Activated naive CD4-positive, alpha-beta T cell treated with anti-CD3 and anti-CD28 coated beads, Interleukin-2, amount 10 ng/mL, durations not matched to agents 7 days and 5 days (primary cell): ENCODE results near the gene EVA1A.

Experiments used
- CTCF ChIA-PET: fragments of 350-600 bp; sonication (Branson Sonifier 250); formaldehyde crosslinking; loops from one replicate; lab custom pipeline; 2021; ENCODE audit warnings: antibody characterized with exemption; lab: Charles Lee
- DNase-seq: peaks from one replicate; pipeline ENCODE4 v3.0.0-alpha.2; 2020
- H3K27ac Mint-ChIP-seq: one replicate; pipeline ENCODE4 v1.8.0; 2021; ENCODE audit warnings: mild to moderate bottlenecking, moderate library complexity, mixed read lengths
- H3K27me3 Mint-ChIP-seq: one replicate; pipeline ENCODE4 v1.8.0; 2021; ENCODE audit warnings: mild to moderate bottlenecking, mixed read lengths
- H3K36me3 Mint-ChIP-seq: one replicate; pipeline ENCODE4 v1.8.0; 2021; ENCODE audit warnings: mixed read lengths
- H3K4me1 Mint-ChIP-seq: one replicate; pipeline ENCODE4 v1.8.0; 2021; ENCODE audit warnings: mixed read lengths
- H3K4me3 Mint-ChIP-seq: one replicate; pipeline ENCODE4 v1.8.0; 2021; ENCODE audit warnings: mild to moderate bottlenecking, moderate library complexity, mixed read lengths
- H3K9me3 Mint-ChIP-seq: one replicate; pipeline ENCODE4 v1.8.0; 2021; ENCODE audit warnings: mixed read lengths

Gene EVA1A

DNA sequence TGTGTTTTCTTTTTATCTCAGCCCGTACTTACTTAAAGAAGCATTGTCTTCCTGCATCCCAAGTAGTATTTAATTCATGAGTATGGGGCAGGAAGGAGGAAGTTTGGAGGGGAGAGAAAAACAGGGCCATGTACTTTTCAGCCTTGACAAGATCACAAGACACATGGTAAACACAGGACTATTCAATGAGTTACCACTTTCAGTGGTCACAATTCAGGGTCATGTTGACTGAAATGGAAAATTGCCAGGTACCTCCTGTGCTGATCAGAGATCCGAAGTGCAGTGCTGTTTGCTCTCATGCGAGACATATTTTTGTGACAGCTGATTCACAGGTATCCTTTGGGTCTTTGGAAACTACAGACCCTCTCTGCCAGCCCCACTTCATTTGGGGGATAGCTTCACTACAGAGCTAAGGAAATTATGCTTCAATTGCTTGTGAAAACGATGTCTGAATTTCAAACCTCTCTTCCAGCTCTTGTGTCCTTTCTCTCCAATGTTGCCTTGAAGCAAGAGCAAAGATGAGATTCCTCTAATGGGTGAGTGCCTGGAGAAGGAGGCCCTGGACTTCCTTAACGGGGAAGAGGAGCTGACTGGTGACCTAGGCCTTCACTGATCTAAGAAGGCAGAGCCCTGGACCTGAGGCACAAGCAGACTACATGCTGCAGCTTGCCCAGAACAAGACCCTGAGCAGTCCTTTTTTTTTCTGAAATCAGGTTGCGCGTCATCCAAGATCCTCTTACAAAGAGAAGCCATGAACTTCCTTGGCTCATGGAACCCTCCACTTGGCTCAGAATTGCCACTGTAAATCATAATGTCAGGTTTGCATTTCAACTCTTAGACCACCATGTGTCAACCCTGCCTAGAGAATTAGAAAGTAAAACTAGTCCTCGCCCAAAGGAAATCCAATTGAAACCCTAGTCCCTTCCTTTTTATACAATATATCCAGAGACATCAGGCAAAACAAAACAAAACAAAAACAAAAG lies 44.1 kb downstream of the EVA1A start:
- CTCF ChIA-PET, result no interaction called here
- peaks cover 4% of the 10 kb centered on the region for H3K27me3 Mint-ChIP-seq
- H3K27ac Mint-ChIP-seq, result no peak overlapping the region
- no peaks in the 10 kb centered on the region for H3K9me3 Mint-ChIP-seq
- no peaks in the 10 kb centered on the region for H3K4me1 Mint-ChIP-seq
- no peak overlapping the region for H3K4me3 Mint-ChIP-seq
- DNase-seq, result no peak
- H3K36me3 Mint-ChIP-seq, result no peaks in the 10 kb centered on the region

- Mint-ChIP-seq H3K4me3 (no peak overlapping the region), H3K4me1 (no peaks in the 10 kb centered on the region), H3K27me3 (peaks cover 4% of the 10 kb centered on the region), H3K27ac (no peak overlapping the region), H3K9me3 (no peaks in the 10 kb centered on the region), H3K36me3 (no peaks in the 10 kb centered on the region)
- no peak for DNase-seq
- CTCF ChIA-PET, result no interaction called here
Measured at GRCh38 chr2:75515584-75516368, 45.0 kb downstream of the EVA1A start.

DNA sequence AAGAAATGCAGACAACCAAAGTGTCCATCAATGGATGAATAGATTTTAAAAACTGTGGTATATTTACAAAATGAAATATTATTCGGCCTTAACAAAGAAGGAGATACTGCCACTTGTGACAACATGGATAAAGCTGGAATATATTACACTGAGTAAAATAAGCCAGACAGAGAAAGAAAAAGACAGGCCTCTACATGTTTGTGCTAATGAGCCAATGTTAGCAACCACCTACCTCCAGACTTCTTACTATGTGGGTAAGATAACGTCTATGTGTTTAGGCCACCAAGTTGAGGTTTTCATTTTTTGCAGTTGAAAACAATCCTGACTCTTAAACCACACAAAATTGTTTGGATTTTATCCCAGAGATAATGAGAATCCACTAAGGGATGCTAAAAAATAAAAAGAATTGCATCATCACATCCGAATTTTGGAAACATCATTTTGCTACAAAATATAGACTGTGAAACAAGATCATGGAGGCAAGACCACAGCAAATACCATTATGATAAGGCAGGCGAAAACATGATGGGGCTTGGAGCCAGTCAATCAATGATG lies 47.0 kb downstream of the EVA1A start:
- no peak overlapping the region for H3K4me3 Mint-ChIP-seq
- no peak for DNase-seq
- CTCF ChIA-PET, result no interaction called here
- no peaks in the 10 kb centered on the region for H3K36me3 Mint-ChIP-seq
- no peak overlapping the region for H3K27ac Mint-ChIP-seq
- H3K27me3 Mint-ChIP-seq, result peaks cover 4% of the 10 kb centered on the region
- H3K9me3 Mint-ChIP-seq, result peaks cover 2% of the 10 kb centered on the region
- H3K4me1 Mint-ChIP-seq, result no peaks in the 10 kb centered on the region

- Mint-ChIP-seq H3K4me3 (no peak overlapping the region), H3K36me3 (no peaks in the 10 kb centered on the region), H3K9me3 (peaks cover 5% of the 10 kb centered on the region), H3K4me1 (no peaks in the 10 kb centered on the region), H3K27me3 (peaks cover 3% of the 10 kb centered on the region), H3K27ac (no peak overlapping the region)
- CTCF ChIA-PET, result no interaction called here
- DNase-seq, result no peak
Measured at GRCh38 chr2:75512455-75513212, 48.1 kb downstream of the EVA1A start.

- no peaks in the 10 kb centered on the region for H3K27me3 Mint-ChIP-seq
- CTCF ChIA-PET, result interaction anchor here (1.2 kb wide), 1 partner anchor 41 kb away, joined by 3 read pairs; no protein-coding TSS in a partner anchor
- no peaks in the 10 kb centered on the region for H3K36me3 Mint-ChIP-seq
Measured at GRCh38 chr2:75506101-75506697, 54.5 kb downstream of the EVA1A start.

DNA sequence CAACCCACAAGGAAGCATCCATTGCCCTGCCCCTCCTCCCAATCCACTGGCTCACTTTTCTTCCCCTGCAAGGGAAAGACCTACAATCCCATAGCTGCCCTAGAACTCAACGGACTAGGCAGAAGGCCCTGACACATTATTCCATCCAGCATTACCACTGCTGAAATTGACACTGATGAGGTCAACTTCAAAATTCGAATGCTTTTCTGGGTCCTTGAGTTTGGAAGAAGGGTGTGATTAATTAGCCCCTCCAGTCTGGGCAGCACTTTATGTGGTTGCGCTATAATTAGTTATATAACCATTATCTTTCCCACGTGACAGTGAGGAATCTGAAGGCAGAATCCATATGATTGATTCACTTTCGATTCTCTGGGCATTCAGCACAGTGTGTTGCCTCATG lies 55.7 kb downstream of the EVA1A start:
- DNase-seq, result no peak
- CTCF ChIA-PET, result interaction anchor here (1.2 kb wide), 1 partner anchor 40 kb away, joined by 3 read pairs; no protein-coding TSS in a partner anchor
- Mint-ChIP-seq H3K4me3 (no peak overlapping the region), H3K9me3 (peaks cover 5% of the 10 kb centered on the region), H3K27ac (no peak overlapping the region), H3K36me3 (no peaks in the 10 kb centered on the region), H3K27me3 (peaks cover 7% of the 10 kb centered on the region), H3K4me1 (no peaks in the 10 kb centered on the region)

More at GRCh38 chr2:75506101-75506697, 54.5 kb downstream of the EVA1A start:
- no peak overlapping the region for H3K27ac Mint-ChIP-seq
- no peaks in the 10 kb centered on the region for H3K4me1 Mint-ChIP-seq
- no peak overlapping the region for H3K4me3 Mint-ChIP-seq
- DNase-seq, result no peak
- peaks cover 5% of the 10 kb centered on the region for H3K9me3 Mint-ChIP-seq

- CTCF ChIA-PET, result no interaction called here
- H3K36me3 Mint-ChIP-seq, result no peaks in the 10 kb centered on the region
- H3K9me3 Mint-ChIP-seq, result no peaks in the 10 kb centered on the region
- H3K27ac Mint-ChIP-seq, result no peak overlapping the region
- H3K4me1 Mint-ChIP-seq, result no peaks in the 10 kb centered on the region
- no peak overlapping the region for H3K4me3 Mint-ChIP-seq
- DNase-seq, result no peak
- H3K27me3 Mint-ChIP-seq, result peaks cover 7% of the 10 kb centered on the region
Measured at GRCh38 chr2:75503048-75503607, 57.6 kb downstream of the EVA1A start.

GRCh38 chr2:75500633-75501032 lies 60.1 kb downstream of the EVA1A start:
- Mint-ChIP-seq H3K36me3 (no peaks in the 10 kb centered on the region), H3K27ac (no peak overlapping the region), H3K27me3 (peaks cover 7% of the 10 kb centered on the region), H3K4me3 (no peak overlapping the region), H3K4me1 (no peaks in the 10 kb centered on the region), H3K9me3 (no peaks in the 10 kb centered on the region)
- no peak for DNase-seq
- CTCF ChIA-PET, result no interaction called here

DNA sequence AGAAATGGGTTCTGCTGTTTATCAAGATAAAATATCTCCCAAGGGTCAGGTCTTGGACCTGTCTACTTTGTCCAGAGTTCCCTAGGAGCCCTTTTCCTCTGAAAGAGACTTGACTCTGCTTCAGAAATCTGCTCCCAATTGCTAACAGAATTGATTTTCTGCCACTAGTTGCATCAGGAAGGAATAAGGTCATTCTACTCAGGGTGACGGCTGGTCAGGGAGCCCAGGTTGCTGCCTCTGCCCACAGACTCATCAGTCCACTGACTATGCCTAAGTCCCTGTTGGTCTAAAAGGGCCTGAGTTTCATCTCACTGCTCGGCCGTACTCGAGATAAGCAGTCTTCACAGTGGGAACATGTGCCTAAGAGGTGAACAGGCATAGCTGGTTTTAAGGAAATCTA lies 61.2 kb downstream of the EVA1A start:
- Mint-ChIP-seq H3K27ac (no peak overlapping the region), H3K36me3 (no peaks in the 10 kb centered on the region), H3K4me3 (no peak overlapping the region), H3K4me1 (no peaks in the 10 kb centered on the region), H3K27me3 (peaks cover 7% of the 10 kb centered on the region), H3K9me3 (no peaks in the 10 kb centered on the region)
- CTCF ChIA-PET, result no interaction called here
- no peak for DNase-seq

GRCh38 chr2:75498907-75499306 lies 61.8 kb downstream of the EVA1A start:
- no peaks in the 10 kb centered on the region for H3K9me3 Mint-ChIP-seq
- no peak overlapping the region for H3K27ac Mint-ChIP-seq
- no peaks in the 10 kb centered on the region for H3K36me3 Mint-ChIP-seq
- no peak for DNase-seq
- H3K4me1 Mint-ChIP-seq, result no peaks in the 10 kb centered on the region
- peaks cover 7% of the 10 kb centered on the region for H3K27me3 Mint-ChIP-seq
- CTCF ChIA-PET, result no interaction called here
- H3K4me3 Mint-ChIP-seq, result no peak overlapping the region

- H3K4me1 Mint-ChIP-seq, result no peaks in the 10 kb centered on the region
- no peak overlapping the region for H3K4me3 Mint-ChIP-seq
- CTCF ChIA-PET, result no interaction called here
- no peaks in the 10 kb centered on the region for H3K36me3 Mint-ChIP-seq
- DNase-seq, result no peak
- H3K27ac Mint-ChIP-seq, result no peak overlapping the region
- H3K27me3 Mint-ChIP-seq, result peaks cover 12% of the 10 kb centered on the region
- no peaks in the 10 kb centered on the region for H3K9me3 Mint-ChIP-seq
Measured at GRCh38 chr2:75497256-75497655, 63.5 kb downstream of the EVA1A start.

DNA sequence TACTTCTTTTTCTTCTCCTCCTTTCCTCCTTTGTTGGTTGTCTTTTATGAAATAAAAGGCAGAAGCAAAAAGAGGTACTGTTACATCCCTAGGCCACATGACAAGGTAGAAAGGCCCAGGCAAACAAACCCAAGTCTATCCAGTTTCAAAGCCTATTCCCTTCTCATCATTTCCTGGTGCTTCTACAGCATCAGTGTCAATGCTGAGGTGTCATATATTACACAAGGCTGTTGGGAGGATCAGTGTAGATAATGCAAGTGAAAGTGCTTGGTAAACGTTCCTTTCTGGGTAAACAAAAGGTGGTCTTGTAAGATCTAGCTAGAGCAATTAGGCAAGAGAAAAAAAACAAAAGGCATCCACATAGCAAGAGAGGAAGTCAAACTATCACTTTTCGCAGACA lies 64.9 kb downstream of the EVA1A start:
- no peak for DNase-seq
- Mint-ChIP-seq H3K4me1 (no peaks in the 10 kb centered on the region), H3K36me3 (no peaks in the 10 kb centered on the region), H3K9me3 (no peaks in the 10 kb centered on the region), H3K27me3 (peaks cover 10% of the 10 kb centered on the region), H3K27ac (no peak overlapping the region), H3K4me3 (no peak overlapping the region)
- CTCF ChIA-PET, result no interaction called here

GRCh38 chr2:75494137-75494769 lies 66.5 kb downstream of the EVA1A start:
- no peaks in the 10 kb centered on the region for H3K4me1 Mint-ChIP-seq
- H3K36me3 Mint-ChIP-seq, result no peaks in the 10 kb centered on the region
- DNase-seq, result no peak
- H3K4me3 Mint-ChIP-seq, result no peak overlapping the region
- no peaks in the 10 kb centered on the region for H3K9me3 Mint-ChIP-seq
- H3K27ac Mint-ChIP-seq, result no peak overlapping the region
- H3K27me3 Mint-ChIP-seq, result peaks cover 5% of the 10 kb centered on the region
- CTCF ChIA-PET, result no interaction called here
